Memory B cell (primary cell): ENCODE measurements around the gene LGALS4.
A peak's percentile ranks its signal among the peaks of the same experiment; 100 is the strongest.
"Not testable (repeated sequence)": the region's sequence is repeated elsewhere in the genome, so short reads cannot be mapped to it uniquely, and the experiment has no call there.

Experiments used
- ATAC-seq: fragments of 150-1000 bp; cut with Tn5 transposase; 2 replicates; pipeline ENCODE4 v1.10.0; 2021; ENCODE audit warnings: low read depth, mild to moderate bottlenecking, moderate library complexity
- DNase-seq, 2 donors: peaks; one replicate each; pipeline ENCODE4 v3.0.0; 2022; ENCODE audit warnings: low spot score in 2 of 2
- H3K27ac Mint-ChIP-seq: one replicate; pipeline ENCODE4 v1.8.0; 2022; ENCODE audit warnings: mild to moderate bottlenecking, moderate library complexity, mixed read lengths
- H3K27me3 Mint-ChIP-seq: one replicate; pipeline ENCODE4 v1.8.0; 2022; ENCODE audit warnings: mixed read lengths
- H3K36me3 Mint-ChIP-seq: one replicate; pipeline ENCODE4 v1.8.0; 2022; ENCODE audit warnings: mild to moderate bottlenecking, mixed read lengths
- H3K4me1 Mint-ChIP-seq: one replicate; pipeline ENCODE4 v1.8.0; 2022; ENCODE audit warnings: mixed read lengths
- H3K4me3 Mint-ChIP-seq: one replicate; pipeline ENCODE4 v1.8.0; 2022; ENCODE audit warnings: mild to moderate bottlenecking, moderate library complexity, mixed read lengths
- H3K9me3 Mint-ChIP-seq: one replicate; pipeline ENCODE4 v1.8.0; 2022; ENCODE audit warnings: mixed read lengths

Gene LGALS4

DNA sequence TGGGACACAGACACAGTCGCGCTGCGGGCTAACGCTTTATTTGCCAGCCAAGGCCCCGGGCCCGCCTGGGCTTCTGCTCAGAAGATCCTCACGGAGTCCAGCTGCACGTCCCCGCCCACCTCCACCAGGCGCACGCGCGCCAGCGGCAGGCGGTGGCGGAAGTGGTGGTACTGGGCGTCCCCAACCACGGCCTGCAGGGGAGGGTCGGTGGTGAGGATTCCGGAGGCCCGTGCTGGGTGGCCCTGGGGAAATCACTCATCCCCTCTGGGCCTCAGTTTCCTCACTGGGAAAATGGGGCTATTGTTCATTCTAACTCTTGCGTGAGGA, 41.8 kb downstream of the LGALS4 start:
- DNase-seq, H3K27me3 Mint-ChIP-seq, H3K27ac Mint-ChIP-seq, H3K9me3 Mint-ChIP-seq, H3K4me3 Mint-ChIP-seq, H3K36me3 Mint-ChIP-seq, H3K4me1 Mint-ChIP-seq: not testable (repeated sequence)
- ATAC-seq = peak; percentile 54

DNA sequence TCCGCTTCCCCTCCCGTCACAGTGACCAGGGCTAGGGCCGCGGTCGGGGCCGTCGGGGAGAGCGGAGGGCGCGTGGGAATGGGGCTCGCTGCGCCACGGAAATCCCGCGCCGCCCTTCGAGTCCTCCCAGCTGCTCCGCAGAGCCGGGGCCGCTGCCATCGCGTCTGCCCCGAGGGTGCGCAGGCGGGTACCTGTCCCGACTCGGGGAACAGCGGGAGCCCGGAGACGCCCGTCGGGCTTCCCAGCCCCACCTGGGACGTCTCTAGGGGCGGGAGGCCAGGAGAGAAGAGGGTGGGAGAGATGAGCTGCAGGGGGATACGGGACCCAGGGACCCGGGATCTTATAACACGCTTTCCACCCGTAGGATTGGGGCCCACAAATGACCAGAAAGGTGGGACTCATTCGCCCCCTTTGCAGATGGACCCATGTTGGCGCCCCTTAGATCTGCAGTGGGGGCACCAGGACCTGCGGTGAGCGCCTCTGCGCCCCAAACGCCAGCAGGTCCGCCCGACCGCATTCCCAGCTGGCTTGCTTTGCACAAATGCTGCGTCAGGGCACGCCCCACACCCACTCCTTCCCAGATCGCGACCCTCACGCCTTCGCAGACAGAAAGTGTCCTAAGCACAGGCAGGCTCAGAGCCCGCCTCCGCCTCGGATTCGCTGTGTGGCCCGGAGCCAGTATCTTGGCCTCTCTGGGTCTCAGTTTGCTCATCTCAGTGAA, 42.4 kb downstream of the LGALS4 start:
- not testable (repeated sequence) for H3K27me3 Mint-ChIP-seq, DNase-seq, H3K27ac Mint-ChIP-seq, H3K36me3 Mint-ChIP-seq, H3K4me1 Mint-ChIP-seq, H3K9me3 Mint-ChIP-seq
- H3K4me3 Mint-ChIP-seq = peak overlapping the region; percentile 75
- ATAC-seq = peak; percentile 7

DNA sequence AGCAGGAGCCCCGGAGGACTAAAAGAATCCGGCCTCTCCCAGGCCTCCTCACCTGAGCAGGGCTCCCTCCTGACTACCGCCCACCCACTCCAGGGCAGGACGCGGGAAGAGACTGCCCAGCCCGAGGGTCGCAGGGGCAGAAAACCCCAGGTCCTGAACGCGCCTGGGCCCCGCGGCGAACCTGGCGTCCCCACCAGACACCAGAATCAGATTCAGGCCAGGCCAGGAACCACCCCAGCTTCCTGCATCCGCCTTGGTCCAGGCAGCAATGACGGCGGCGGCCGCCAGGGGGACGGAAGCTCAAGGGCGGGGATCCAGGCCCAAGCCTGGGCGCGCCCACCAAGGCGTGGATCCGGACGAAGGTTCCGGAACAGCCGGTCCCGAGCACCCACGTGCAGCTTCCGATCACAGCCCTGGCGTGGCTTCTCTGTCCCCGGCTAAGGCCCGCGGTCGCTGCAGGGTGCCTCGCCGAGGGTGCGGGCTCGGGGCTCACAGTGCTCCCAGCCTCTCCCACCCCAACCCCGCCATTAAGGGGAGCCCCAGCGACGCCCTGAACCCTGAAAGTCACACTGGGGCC, 43.0 kb downstream of the LGALS4 start:
- H3K27me3 Mint-ChIP-seq = no peaks in the 10 kb centered on the region
- peak; percentile 93 to 97 for DNase-seq
- peak; percentile 90 for ATAC-seq
- peak overlapping the region; percentile 87 for H3K27ac Mint-ChIP-seq
- H3K4me3 Mint-ChIP-seq = peak overlapping the region; percentile 75
- H3K36me3 Mint-ChIP-seq = no peaks in the 10 kb centered on the region
- H3K4me1 Mint-ChIP-seq = peaks cover 7% of the 10 kb centered on the region
- H3K9me3 Mint-ChIP-seq = no peaks in the 10 kb centered on the region

DNA sequence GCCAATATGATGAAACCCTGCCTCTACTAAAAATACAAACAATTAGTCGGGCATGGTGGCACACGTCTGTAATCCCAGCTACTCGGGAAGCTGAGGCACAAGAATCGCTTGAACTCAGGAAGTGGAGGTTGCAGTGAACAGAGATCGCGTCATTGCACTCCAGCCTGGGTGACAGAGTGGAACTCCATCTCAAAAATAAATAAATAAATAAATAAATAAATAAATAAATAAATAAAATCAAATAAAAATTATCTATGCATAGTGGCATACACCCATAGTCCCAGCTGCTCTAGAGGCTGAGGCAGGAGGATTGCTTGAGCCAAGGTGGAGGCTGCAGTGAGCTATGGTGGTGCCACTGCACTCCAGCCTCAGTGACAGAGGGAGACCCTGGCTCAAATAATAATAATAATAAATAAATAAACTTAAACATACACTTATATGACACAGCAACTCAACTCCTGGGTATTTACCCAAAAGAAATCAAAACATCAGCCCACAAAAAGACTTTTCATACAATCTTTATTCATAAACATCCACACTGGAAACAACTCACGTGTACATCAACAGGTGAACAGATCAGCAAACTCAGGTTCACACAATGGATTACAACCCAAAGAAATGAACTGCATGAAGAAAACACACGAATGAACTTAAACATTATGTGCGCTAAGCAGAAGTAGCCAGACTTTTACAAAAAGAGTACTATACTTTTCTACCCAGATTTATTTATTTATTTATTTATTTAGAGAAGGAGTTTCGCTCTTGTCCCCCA, 46.3 kb downstream of the LGALS4 start:
- H3K4me3 Mint-ChIP-seq = no peak overlapping the region
- no peaks in the 10 kb centered on the region for H3K9me3 Mint-ChIP-seq
- no peak for DNase-seq
- peaks cover 13% of the 10 kb centered on the region for H3K4me1 Mint-ChIP-seq
- no peaks in the 10 kb centered on the region for H3K27me3 Mint-ChIP-seq
- no peak overlapping the region for H3K27ac Mint-ChIP-seq
- H3K36me3 Mint-ChIP-seq = no peaks in the 10 kb centered on the region
- ATAC-seq = no peak

DNA sequence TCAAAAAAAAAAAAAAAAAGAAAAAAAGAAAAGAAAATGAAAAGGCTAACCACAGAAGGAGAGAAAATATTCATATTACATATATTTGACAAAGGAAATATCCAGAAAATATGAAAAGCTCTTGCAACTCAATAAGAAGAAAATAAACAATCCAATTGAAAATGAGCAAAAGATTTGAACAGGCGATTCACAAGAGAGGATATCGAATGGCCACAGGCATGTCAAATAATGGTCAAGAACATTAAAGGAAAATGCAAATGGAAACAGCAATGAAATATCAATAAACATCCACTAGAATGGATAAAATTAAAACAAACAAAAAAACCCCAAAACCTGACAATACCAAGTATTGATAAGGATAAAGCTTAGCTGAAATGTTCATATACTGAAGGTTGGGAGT, 47.5 kb downstream of the LGALS4 start:
- no peak for ATAC-seq
- peaks cover 13% of the 10 kb centered on the region for H3K4me1 Mint-ChIP-seq
- H3K9me3 Mint-ChIP-seq = no peaks in the 10 kb centered on the region
- no peaks in the 10 kb centered on the region for H3K27me3 Mint-ChIP-seq
- no peak overlapping the region for H3K27ac Mint-ChIP-seq
- H3K36me3 Mint-ChIP-seq = no peaks in the 10 kb centered on the region
- no peak for DNase-seq
- no peak overlapping the region for H3K4me3 Mint-ChIP-seq

DNA sequence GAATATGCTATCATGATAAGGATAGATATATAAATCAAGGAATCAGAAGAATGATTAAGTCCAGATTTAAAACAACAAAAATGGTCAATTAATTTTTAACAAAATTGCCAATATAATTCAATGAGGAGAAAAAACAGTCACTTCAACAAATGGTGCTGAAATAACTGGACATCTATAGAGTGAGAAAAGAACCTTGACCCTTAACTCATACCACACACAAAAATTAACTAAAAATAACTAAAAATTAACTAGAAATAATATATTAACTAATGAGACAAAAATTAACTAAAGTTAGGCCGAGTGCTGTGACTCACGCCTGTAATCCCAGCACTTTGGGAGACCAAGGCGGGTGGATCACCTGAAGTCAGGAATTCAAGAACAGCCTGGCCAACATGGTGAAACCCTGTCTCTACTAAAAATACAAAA, 48.9 kb downstream of the LGALS4 start:
- Mint-ChIP-seq H3K9me3 (no peaks in the 10 kb centered on the region), H3K36me3 (no peaks in the 10 kb centered on the region), H3K4me3 (no peak overlapping the region), H3K4me1 (peaks cover 10% of the 10 kb centered on the region), H3K27me3 (no peaks in the 10 kb centered on the region), H3K27ac (no peak overlapping the region)
- ATAC-seq (no peak), DNase-seq (no peak)

DNA sequence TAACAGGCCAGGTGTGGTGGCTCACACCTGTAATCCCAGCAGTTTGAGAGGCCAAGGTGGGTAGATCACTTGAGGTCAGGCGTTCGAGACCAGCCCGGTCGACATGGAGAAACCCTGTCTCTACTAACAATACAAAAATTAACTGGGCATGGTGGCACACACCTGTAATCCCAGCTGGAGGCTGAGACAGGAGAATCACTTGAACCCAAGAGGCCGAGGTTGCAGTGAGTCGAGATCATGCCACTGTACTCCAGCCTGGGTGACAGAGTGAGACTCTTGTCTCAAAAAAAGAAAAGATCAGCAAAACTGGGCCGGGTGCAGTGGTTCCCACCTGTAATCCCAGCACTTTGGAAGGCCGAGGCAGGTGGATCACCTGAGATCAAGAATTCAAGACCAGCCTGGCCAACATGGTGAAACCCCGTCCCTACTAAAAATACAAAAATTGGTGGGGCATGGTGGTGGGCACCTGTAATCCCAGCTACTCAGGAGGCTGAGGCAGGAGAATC, 50.8 kb downstream of the LGALS4 start:
- peak overlapping the region; percentile 58 for H3K27ac Mint-ChIP-seq
- not testable (repeated sequence) for H3K27me3 Mint-ChIP-seq, ATAC-seq, H3K9me3 Mint-ChIP-seq, H3K4me1 Mint-ChIP-seq, DNase-seq, H3K36me3 Mint-ChIP-seq, H3K4me3 Mint-ChIP-seq

DNA sequence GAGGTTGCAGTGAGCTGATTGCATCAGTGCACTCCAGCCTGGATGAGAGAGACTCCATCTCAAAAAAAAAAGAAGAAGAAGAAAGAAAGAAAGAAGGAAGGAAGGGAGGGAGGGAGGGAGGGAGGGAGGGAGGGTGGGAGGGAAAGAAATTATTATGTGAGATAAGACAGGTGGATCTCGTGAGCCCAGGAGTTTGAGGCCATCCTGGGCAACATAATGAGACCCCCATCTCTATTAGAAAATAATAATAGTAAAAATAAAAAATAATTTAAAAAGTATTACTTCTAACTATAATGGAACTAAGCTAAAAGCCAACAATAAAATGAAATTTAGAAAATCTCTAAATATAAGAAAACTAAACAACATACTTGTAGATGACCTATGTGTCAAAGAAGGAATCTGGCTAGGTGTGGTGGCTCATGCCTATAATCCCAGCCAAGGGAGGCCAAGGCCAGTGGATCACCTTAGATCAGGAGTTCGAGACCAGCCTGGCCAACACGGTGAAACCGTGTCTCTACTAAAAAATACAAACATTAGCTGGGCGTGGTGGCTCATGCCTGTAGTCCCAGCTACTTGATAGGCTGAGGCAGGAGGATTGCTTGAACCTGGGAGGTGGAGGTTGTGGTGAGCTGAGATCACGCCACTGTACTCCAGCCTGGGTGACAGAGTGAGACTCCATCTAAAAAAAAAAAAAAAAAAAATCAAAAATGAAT, 51.8 kb downstream of the LGALS4 start:
- peak overlapping the region; percentile 58 for H3K27ac Mint-ChIP-seq
- H3K4me1 Mint-ChIP-seq, H3K27me3 Mint-ChIP-seq, H3K4me3 Mint-ChIP-seq, H3K9me3 Mint-ChIP-seq, DNase-seq, ATAC-seq, H3K36me3 Mint-ChIP-seq: not testable (repeated sequence)

DNA sequence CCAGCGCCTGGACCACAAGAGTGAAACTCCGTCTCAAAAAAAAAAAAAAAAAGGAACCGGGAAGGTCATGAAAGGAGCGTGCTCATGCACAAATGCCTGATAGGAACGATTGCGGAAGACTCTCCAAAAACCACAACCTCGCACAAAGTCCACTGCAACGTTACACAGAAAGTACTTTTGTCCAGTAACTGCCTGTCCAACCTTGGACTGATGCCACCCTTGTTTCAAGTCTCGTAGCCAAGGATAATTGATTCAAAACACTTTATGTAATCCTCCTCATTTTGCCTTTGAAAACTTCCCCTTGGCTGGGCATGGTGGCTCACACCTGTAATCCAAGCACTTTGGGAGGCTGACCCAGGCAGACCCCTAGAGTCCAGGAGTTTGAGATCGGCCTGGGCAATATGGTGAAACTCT, 53.1 kb downstream of the LGALS4 start:
- no peak for DNase-seq
- ATAC-seq = no peak
- peaks cover 6% of the 10 kb centered on the region for H3K4me1 Mint-ChIP-seq
- H3K36me3 Mint-ChIP-seq = no peaks in the 10 kb centered on the region
- H3K9me3 Mint-ChIP-seq = no peaks in the 10 kb centered on the region
- no peak overlapping the region for H3K4me3 Mint-ChIP-seq
- no peaks in the 10 kb centered on the region for H3K27me3 Mint-ChIP-seq
- no peak overlapping the region for H3K27ac Mint-ChIP-seq

DNA sequence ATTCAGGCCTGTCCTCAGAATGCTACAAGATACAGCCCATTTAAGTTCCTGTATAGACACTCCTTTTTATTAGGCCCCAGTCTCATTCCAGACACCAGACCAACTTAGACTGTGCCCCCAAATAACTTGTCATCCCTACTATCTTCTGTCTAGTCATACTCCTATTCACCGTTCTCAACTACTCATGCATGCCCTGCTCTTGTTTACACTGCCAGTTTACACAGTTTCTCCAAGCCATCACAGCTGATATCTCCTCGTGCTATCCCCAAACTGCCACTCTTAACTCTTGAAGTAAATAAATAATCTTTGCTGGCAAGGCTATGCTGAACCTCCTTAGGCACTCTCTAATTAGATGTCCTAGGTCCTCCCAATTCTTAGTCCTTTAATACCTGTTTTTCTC, 58.5 kb downstream of the LGALS4 start:
- not testable (repeated sequence) for H3K4me3 Mint-ChIP-seq, H3K4me1 Mint-ChIP-seq, ATAC-seq, H3K27ac Mint-ChIP-seq, H3K36me3 Mint-ChIP-seq, H3K9me3 Mint-ChIP-seq, DNase-seq, H3K27me3 Mint-ChIP-seq

DNA sequence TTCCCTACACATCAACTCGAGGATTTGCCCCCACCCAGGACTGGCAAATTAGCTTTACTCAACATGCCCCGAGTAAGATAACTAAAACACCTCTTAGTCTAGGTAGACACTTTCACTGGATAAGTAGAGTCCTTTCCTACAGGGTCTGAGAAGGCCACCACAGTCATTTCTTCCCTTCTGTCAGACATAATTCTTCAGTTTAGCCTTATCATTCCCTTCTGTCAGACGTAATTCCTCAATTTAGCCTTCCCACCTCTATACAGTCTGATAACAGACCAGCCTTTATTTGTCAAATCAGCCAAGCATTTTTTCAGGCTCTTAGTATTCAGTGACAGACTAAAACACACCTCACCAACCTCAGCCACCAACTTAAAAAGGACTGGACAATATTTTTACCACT, 59.0 kb downstream of the LGALS4 start:
- not testable (repeated sequence) for H3K27ac Mint-ChIP-seq, ATAC-seq, H3K4me1 Mint-ChIP-seq, DNase-seq, H3K36me3 Mint-ChIP-seq, H3K4me3 Mint-ChIP-seq, H3K27me3 Mint-ChIP-seq, H3K9me3 Mint-ChIP-seq
